NB4 (cell line): ENCODE data around the gene CEACAM21.

Experiments used
- DNase-seq: peaks from one replicate; pipeline ENCODE4 v3.0.0; 2010; ENCODE audit warnings: low read depth
- H3K4me3 ChIP-seq: one replicate; pipeline ENCODE4 v1.5.1; 2011; ENCODE audit warnings: mild to moderate bottlenecking, low read depth, low read length, moderate library complexity
- MYC ChIP-seq: IDR thresholded peaks from 2 replicates; pipeline ENCODE4 v1.6.1; 2011; ENCODE audit warnings: low read depth, low read length
- POLR2A ChIP-seq: IDR thresholded peaks from 2 replicates; pipeline ENCODE4 v1.6.1; 2011; ENCODE audit warnings: mild to moderate bottlenecking; ENCODE audit not compliant: insufficient read length; ENCODE audit errors: extremely low read depth
- TF ChIP-seq, protein P1 (sequence below): IDR thresholded peaks from 2 replicates; pipeline ENCODE4 v1.6.1; 2011; ENCODE audit warnings: low read depth, low read length
- TF ChIP-seq, protein P2 (sequence below): IDR thresholded peaks from one replicate; pipeline ENCODE4 v1.5.1; 2012; ENCODE audit warnings: low read depth, low read length

The CEACAM21 gene

DNA sequence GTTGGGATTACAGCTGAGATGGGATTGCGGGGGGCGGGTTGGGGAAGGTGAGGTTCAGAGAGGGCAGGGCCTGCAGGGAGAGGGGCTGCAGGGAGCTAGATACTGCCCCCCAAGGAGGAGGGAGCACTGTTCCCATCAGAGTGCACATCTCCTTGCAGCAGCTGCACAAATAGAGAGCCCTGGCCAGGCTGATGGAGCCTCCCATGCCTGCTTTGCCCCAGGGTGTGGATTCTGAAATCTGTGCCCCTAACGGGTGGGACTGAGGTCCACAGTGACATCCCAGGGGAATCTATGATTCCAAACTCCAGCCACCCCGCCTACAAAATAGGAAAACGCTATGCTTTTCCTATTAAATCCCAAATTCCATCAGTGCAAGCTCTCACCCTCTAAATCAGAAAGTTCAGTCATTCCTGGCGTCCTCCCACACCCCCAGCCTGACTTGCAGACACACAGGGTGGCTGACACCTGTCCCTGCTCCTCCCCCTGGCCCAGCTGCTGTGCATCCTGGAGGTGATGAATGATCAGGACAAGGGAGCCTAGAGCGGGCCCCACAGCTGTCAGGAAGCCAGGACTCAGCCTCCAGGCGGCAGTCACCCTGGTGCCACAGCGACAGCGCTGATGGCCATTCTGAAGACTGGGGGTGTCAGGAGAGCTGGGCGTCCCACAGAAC, 6.3 kb upstream of the CEACAM21 start:
- H3K4me3 ChIP-seq: no peak overlapping the region

DNA sequence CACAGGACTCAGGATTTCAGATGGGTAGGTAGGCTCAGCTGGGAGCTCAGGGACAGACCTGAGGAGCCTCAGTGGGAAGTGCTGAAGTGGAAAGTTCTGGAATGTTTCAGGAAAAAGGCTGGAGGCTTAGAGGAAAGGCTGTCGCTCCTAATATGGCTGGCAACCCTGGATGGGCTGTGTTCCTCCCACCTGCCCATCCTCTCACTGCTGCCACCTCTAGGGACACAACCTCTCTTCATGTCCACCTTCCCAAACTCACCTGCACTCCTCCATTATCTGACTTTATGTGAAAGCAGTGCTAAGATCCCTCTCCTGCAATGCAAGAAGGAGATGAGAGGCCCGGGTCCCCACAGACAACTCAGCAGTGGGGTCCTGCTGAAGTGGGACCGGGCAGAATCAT, 5.8 kb upstream of the CEACAM21 start:
- no peak overlapping the region for H3K4me3 ChIP-seq
- DNase-seq: no peak
- TF ChIP-seq MYC: no peak
- TF ChIP-seq POLR2A: no peak
- TF ChIP-seq, protein P1, sequence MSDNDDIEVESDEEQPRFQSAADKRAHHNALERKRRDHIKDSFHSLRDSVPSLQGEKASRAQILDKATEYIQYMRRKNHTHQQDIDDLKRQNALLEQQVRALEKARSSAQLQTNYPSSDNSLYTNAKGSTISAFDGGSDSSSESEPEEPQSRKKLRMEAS: no peak
- TF ChIP-seq, protein P2, sequence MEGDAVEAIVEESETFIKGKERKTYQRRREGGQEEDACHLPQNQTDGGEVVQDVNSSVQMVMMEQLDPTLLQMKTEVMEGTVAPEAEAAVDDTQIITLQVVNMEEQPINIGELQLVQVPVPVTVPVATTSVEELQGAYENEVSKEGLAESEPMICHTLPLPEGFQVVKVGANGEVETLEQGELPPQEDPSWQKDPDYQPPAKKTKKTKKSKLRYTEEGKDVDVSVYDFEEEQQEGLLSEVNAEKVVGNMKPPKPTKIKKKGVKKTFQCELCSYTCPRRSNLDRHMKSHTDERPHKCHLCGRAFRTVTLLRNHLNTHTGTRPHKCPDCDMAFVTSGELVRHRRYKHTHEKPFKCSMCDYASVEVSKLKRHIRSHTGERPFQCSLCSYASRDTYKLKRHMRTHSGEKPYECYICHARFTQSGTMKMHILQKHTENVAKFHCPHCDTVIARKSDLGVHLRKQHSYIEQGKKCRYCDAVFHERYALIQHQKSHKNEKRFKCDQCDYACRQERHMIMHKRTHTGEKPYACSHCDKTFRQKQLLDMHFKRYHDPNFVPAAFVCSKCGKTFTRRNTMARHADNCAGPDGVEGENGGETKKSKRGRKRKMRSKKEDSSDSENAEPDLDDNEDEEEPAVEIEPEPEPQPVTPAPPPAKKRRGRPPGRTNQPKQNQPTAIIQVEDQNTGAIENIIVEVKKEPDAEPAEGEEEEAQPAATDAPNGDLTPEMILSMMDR: no peak

More for the DNA sequence above, 6.3 kb upstream of the CEACAM21 start:
- no peak for DNase-seq
- no peak for TF ChIP-seq POLR2A
- TF ChIP-seq, protein P1: no peak
- TF ChIP-seq MYC: no peak
- TF ChIP-seq, protein P2: no peak

DNA sequence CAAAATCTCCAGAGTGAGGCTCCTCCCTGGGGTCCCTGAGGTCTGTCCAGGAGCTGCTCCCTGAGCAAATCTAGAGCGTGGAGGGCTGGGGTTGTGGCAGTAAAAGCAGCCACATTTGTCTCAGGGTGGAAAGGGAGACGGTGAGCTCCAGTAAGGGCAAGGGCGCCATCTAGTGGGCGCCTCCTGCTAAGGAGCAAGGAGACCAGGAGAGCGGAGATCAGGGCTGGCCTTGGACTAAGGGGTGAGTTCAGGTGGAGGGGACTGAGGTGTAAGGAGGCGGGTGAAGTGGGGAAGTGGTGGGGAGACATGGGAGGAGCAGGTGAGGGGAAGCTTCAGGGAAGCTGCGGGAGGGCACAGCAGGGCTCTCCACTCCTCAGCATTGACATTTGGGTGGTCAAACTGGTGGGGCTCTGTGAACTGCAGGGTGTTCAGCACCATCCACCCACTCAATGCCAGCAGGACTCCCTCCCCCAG, 5.3 kb upstream of the CEACAM21 start:
- no peak for TF ChIP-seq POLR2A
- TF ChIP-seq, protein P2: peak; percentile 72
- TF ChIP-seq, protein P1: 0 out of 2 replicates have a peak, but pooled peaks have one; percentile 13
- no peak for TF ChIP-seq MYC

DNA sequence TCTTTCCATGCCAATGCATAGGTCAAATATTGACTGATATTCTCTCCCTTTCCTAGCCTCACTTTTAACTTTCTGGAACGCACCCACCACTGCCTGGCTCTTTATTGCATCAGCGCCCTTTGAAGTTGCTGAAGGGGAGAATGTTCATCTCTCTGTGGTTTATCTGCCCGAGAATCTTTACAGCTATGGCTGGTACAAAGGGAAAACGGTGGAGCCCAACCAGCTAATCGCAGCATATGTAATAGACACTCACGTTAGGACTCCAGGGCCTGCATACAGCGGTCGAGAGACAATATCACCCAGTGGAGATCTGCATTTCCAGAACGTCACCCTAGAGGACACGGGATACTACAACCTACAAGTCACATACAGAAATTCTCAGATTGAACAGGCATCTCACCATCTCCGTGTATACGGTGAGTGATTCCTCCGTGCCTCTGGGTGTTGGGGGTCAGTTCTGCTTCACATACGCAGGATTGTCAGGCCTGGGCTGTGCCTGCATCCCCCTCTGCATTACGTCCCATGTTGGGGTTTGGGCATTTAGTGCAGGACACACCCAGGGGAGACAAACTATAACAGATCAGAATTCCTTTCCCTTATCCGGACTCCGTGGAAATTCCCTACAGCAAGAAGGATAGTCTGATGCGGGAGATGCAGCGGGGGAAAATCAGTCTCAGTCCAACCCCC, 1.3 kb downstream of the CEACAM21 start:
- no peak overlapping the region for H3K4me3 ChIP-seq
- TF ChIP-seq, protein P1: no peak
- TF ChIP-seq, protein P2: no peak
- TF ChIP-seq MYC (no peak), POLR2A (no peak)
- no peak for DNase-seq

More for the DNA sequence above, 5.3 kb upstream of the CEACAM21 start:
- no peak overlapping the region for H3K4me3 ChIP-seq
- peak; percentile 73 for DNase-seq

DNA sequence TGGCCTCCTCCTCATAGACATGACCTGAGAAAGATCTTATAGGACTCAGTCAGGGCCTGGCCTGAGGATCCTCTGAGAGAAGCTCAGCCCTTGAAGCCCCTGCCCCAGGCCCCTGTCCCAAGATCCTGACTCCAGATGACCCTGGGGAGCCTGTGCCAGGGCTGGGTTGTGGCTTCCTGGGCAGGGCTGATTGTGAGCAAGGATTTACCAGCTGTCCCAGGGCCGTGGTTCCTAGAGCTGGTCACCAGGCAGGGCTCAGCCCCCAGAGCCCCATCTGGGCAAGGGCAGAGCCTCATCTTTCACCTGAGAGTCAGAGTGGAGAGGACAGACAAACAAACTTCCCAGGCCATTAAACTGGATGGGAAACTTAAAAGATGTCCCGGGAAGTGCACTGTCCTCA, 1.9 kb downstream of the CEACAM21 start:
- TF ChIP-seq POLR2A: no peak
- TF ChIP-seq MYC: no peak
- TF ChIP-seq, protein P2: no peak
- TF ChIP-seq, protein P1: no peak
- no peak overlapping the region for H3K4me3 ChIP-seq
- no peak for DNase-seq
